MM.1S (cell line): ENCODE measurements around the gene TTPAL.
A peak's percentile ranks its signal among the peaks of the same experiment; 100 is the strongest.

Experiments
- DNase-seq: peaks from one replicate; pipeline ENCODE4 v3.0.0-alpha.2; 2015
- H2AFZ ChIP-seq: fragments of 300-600 bp; sonication (generic); 2 replicates; pipeline ENCODE4 v1.6.0; 2016; ENCODE audit warnings: antibody characterized with exemption, low read length
- H3F3A ChIP-seq: fragments of 300-600 bp; sonication (generic); 2 replicates; pipeline ENCODE4 v1.6.1; 2016; ENCODE audit warnings: mild to moderate bottlenecking, antibody characterized with exemption, low read length, moderate library complexity, mixed read lengths; ENCODE audit not compliant: insufficient read depth
- H3K27ac ChIP-seq: fragments of 300-600 bp; sonication (generic); 2 replicates; pipeline ENCODE4 v1.5.1; 2016; ENCODE audit warnings: mild to moderate bottlenecking, low read length
- H3K27me3 ChIP-seq: fragments of 300-600 bp; sonication (generic); replicated peaks from 2 replicates; pipeline ENCODE4 v1.6.0; 2016; ENCODE audit warnings: low read length; ENCODE audit not compliant: insufficient read depth
- H3K36me3 ChIP-seq: fragments of 300-600 bp; sonication (generic); replicated peaks from 2 replicates; pipeline ENCODE4 v1.6.1; 2016; ENCODE audit warnings: mild to moderate bottlenecking, low read length, mixed read lengths; ENCODE audit not compliant: insufficient read depth
- H3K4me1 ChIP-seq: fragments of 300-600 bp; sonication (generic); 2 replicates; pipeline ENCODE4 v1.6.1; 2016; ENCODE audit warnings: low read length, mixed read lengths
- H3K4me2 ChIP-seq: fragments of 300-600 bp; sonication (generic); 2 replicates; pipeline ENCODE4 v1.6.0; 2016; ENCODE audit warnings: low read depth, low read length
- H3K4me3 ChIP-seq: fragments of 300-600 bp; sonication (generic); 2 replicates; pipeline ENCODE4 v1.5.1; 2016; ENCODE audit warnings: low read length, mixed read lengths
- H3K79me2 ChIP-seq: fragments of 300-600 bp; sonication (generic); 2 replicates; pipeline ENCODE4 v1.6.1; 2016; ENCODE audit warnings: mixed run types, low read length, mixed read lengths
- H3K9ac ChIP-seq: fragments of 300-600 bp; sonication (generic); 2 replicates; pipeline ENCODE4 v1.6.1; 2016; ENCODE audit warnings: low read length, mixed read lengths
- H3K9me2 ChIP-seq: fragments of 300-600 bp; sonication (generic); replicated peaks from 2 replicates; pipeline ENCODE4 v1.6.1; 2016; ENCODE audit warnings: mild to moderate bottlenecking, low read length, mixed read lengths; ENCODE audit not compliant: insufficient read depth
- H3K9me3 ChIP-seq: fragments of 300-600 bp; sonication (generic); replicated peaks from 2 replicates; pipeline ENCODE4 v1.6.1; 2016; ENCODE audit warnings: mild to moderate bottlenecking, low read length, mixed read lengths; ENCODE audit not compliant: insufficient read depth
- H4K20me1 ChIP-seq: fragments of 300-600 bp; sonication (generic); 2 replicates; pipeline ENCODE4 v1.6.1; 2016; ENCODE audit warnings: mild to moderate bottlenecking, low read length, moderate library complexity, mixed read lengths; ENCODE audit not compliant: insufficient read depth
- CTCF ChIP-seq: fragments of 300-600 bp; sonication (generic); IDR thresholded peaks from 2 replicates; pipeline ENCODE4 v1.5.1; 2016; ENCODE audit warnings: antibody characterized with exemption, low read length, mixed read lengths
- EZH2 ChIP-seq: fragments of 300-600 bp; sonication (generic); optimal IDR thresholded peaks from 2 replicates; pipeline ENCODE3; 2017; ENCODE audit warnings: low read depth, mild to moderate bottlenecking, antibody characterized with exemption, low read length, mixed read lengths
- EZH2phosphoT487 ChIP-seq: fragments of 300-600 bp; sonication (generic); IDR thresholded peaks from 2 replicates; pipeline ENCODE4 v1.6.1; 2018; ENCODE audit warnings: antibody characterized with exemption, low read length

Gene TTPAL

DNA sequence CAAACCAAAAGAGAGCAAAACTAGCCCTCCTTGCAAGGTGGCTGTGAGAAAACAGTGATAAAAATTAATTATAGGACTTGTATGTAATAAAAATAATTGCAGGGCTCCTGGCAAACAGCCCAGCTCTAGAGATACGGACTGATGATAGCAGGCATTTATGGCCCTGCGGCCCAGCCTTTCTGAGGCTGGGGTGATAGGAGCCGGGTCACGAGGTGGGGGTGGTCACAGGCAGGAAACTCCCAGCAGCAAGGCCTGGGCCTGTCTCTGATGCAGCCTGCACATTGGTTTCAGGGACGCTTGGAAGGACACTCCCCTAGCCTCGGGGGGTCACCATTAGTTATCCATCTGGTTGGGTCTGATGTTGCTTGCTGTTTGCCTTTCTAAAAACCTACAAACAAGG lies 18.7 kb upstream of the TTPAL start:
- Histone ChIP-seq H3K79me2 (no peaks in the 10 kb centered on the region), H4K20me1 (no peaks in the 10 kb centered on the region), H2AFZ (no peak overlapping the region), H3K4me1 (no peaks in the 10 kb centered on the region), H3K36me3 (no peaks in the 10 kb centered on the region), H3K4me3 (no peak overlapping the region), H3K4me2 (no peak overlapping the region), H3K9ac (no peak overlapping the region), H3K27me3 (no peaks in the 10 kb centered on the region), H3F3A (no peaks in the 10 kb centered on the region), H3K27ac (no peak overlapping the region), H3K9me3 (no peaks in the 10 kb centered on the region), H3K9me2 (no peaks in the 10 kb centered on the region)
- DNase-seq, result no peak
- TF ChIP-seq EZH2, result no peak
- TF ChIP-seq CTCF, result no peak
- TF ChIP-seq EZH2phosphoT487, result no peak

GRCh38 chr20:44459271-44459670 lies 16.4 kb upstream of the TTPAL start:
- Histone ChIP-seq H3K9me3 (no peaks in the 10 kb centered on the region), H3K27ac (no peak overlapping the region), H4K20me1 (no peaks in the 10 kb centered on the region), H3K9ac (no peak overlapping the region), H3K79me2 (no peaks in the 10 kb centered on the region), H3K36me3 (no peaks in the 10 kb centered on the region), H3K4me1 (no peaks in the 10 kb centered on the region), H3K27me3 (no peaks in the 10 kb centered on the region), H3F3A (no peaks in the 10 kb centered on the region), H3K4me3 (no peak overlapping the region), H3K9me2 (no peaks in the 10 kb centered on the region), H2AFZ (no peak overlapping the region), H3K4me2 (no peak overlapping the region)
- no peak for TF ChIP-seq EZH2
- TF ChIP-seq CTCF, result no peak
- TF ChIP-seq EZH2phosphoT487, result no peak
- DNase-seq, result no peak

GRCh38 chr20:44460795-44461141 lies 14.9 kb upstream of the TTPAL start:
- TF ChIP-seq EZH2 (no peak), CTCF (peak; percentile 44)
- no peak overlapping the region for H2AFZ ChIP-seq

More at GRCh38 chr20:44460795-44461141, 14.9 kb upstream of the TTPAL start:
- no peak overlapping the region for H3K27ac ChIP-seq
- no peak overlapping the region for H3K4me3 ChIP-seq
- no peaks in the 10 kb centered on the region for H3K9me2 ChIP-seq
- no peaks in the 10 kb centered on the region for H3K36me3 ChIP-seq
- no peaks in the 10 kb centered on the region for H4K20me1 ChIP-seq
- DNase-seq, result peak; percentile 37
- no peak overlapping the region for H3K4me2 ChIP-seq
- H3K4me1 ChIP-seq, result no peaks in the 10 kb centered on the region
- no peaks in the 10 kb centered on the region for H3F3A ChIP-seq
- H3K9me3 ChIP-seq, result no peaks in the 10 kb centered on the region
- no peaks in the 10 kb centered on the region for H3K79me2 ChIP-seq
- H3K27me3 ChIP-seq, result no peaks in the 10 kb centered on the region
- H3K9ac ChIP-seq, result no peak overlapping the region
